A549 (cell line): ENCODE data around the gene INPP5K.

Experiments used
- BHLHE40 ChIP-seq: IDR thresholded peaks from 2 replicates; pipeline ENCODE4 v1.6.1; 2012; ENCODE audit warnings: low read depth, low read length, inconsistent platforms
- CTCF ChIP-seq: fragments of >200 bp; sonication (Bioruptor Twin); formaldehyde crosslinking; IDR thresholded peaks from 3 replicates; pipeline ENCODE4 v1.5.1; 2016
- HEYL ChIP-seq: fragments of 250-450 bp; sonication (Bioruptor Pico); IDR thresholded peaks from 2 replicates; pipeline ENCODE4 v1.8.0; 2021; ENCODE audit warnings: mild to moderate bottlenecking, moderate library complexity
- HOXB5 ChIP-seq: fragments of 250-450 bp; sonication (Bioruptor Pico); IDR thresholded peaks from 2 replicates; pipeline ENCODE4 v1.5.0; 2020; ENCODE audit warnings: mild to moderate bottlenecking, moderate library complexity
- MAZ ChIP-seq: fragments of 150-350 bp; IDR thresholded peaks from 2 replicates; pipeline ENCODE4 v1.6.1; 2014; ENCODE audit warnings: antibody characterized with exemption, low read depth, low read length, borderline replicate concordance
- NFE2L2 ChIP-seq: fragments of 150-350 bp; conservative IDR thresholded peaks from 2 replicates; pipeline ENCODE4 v1.6.1; 2014; ENCODE audit warnings: low read length
- POLR2A ChIP-seq: IDR thresholded peaks from 2 replicates; pipeline ENCODE4 v1.6.1; 2012; ENCODE audit warnings: mild to moderate bottlenecking, low read length
- REST ChIP-seq: fragments of 200-600 bp; sonication (generic); IDR thresholded peaks from 2 replicates; pipeline ENCODE4 v1.6.1; 2016; ENCODE audit warnings: antibody characterized with exemption, mild to moderate bottlenecking, moderate library complexity
- TP53 ChIP-seq: fragments of 250-450 bp; sonication (Bioruptor Pico); IDR thresholded peaks from 2 replicates; pipeline ENCODE4 v1.5.0; 2021; ENCODE audit warnings: mild to moderate bottlenecking, moderate library complexity
- USF2 ChIP-seq: fragments of 450-650 bp; IDR thresholded peaks from 2 replicates; pipeline ENCODE4 v1.6.1; 2014; ENCODE audit warnings: antibody characterized with exemption
- ZFP36 ChIP-seq: fragments of 450-650 bp; IDR thresholded peaks from 2 replicates; pipeline ENCODE4 v1.6.1; 2014; ENCODE audit warnings: borderline replicate concordance; ENCODE audit not compliant: partially characterized antibody
- TF ChIP-seq, protein P1 (sequence below): fragments of >200 bp; sonication (Bioruptor Twin); formaldehyde crosslinking; IDR thresholded peaks from 3 replicates; pipeline ENCODE4 v1.6.1; 2016

GRCh38 chr17:1467258-1467657 lies 49.2 kb downstream of the INPP5K start:
- TF ChIP-seq MAZ = no peak
- TF ChIP-seq, protein P1, sequence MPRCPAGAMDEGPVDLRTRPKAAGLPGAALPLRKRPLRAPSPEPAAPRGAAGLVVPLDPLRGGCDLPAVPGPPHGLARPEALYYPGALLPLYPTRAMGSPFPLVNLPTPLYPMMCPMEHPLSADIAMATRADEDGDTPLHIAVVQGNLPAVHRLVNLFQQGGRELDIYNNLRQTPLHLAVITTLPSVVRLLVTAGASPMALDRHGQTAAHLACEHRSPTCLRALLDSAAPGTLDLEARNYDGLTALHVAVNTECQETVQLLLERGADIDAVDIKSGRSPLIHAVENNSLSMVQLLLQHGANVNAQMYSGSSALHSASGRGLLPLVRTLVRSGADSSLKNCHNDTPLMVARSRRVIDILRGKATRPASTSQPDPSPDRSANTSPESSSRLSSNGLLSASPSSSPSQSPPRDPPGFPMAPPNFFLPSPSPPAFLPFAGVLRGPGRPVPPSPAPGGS = no peak
- TF ChIP-seq NFE2L2 = no peak
- TF ChIP-seq CTCF = no peak
- TF ChIP-seq TP53 (CRISPR knock-in tag) = no peak
- TF ChIP-seq USF2 = no peak
- TF ChIP-seq BHLHE40 = no peak
- TF ChIP-seq POLR2A = no peak
- TF ChIP-seq ZFP36 = no peak
- TF ChIP-seq HOXB5 (CRISPR knock-in tag) = no peak
- TF ChIP-seq REST = no peak
- TF ChIP-seq HEYL (CRISPR knock-in tag) = no peak
